Gastrocnemius medialis (tissue), 4 donors: ENCODE data around the gene EPYC.

Experiments used
- POLR2A ChIP-seq, 2 donors: fragments of 450-650 bp; IDR thresholded peaks; one replicate each; pipeline ENCODE4 v1.6.1; 2017; ENCODE audit warnings: antibody characterized with exemption in 2 of 2, mild to moderate bottlenecking in 2 of 2, moderate library complexity in 2 of 2
- TF ChIP-seq, protein P1 (sequence below), 5 experiments: fragments of 450-650 bp in 3 of 5; fragments of 200-600 bp in 2 of 5; sonication (generic) in 2 of 5; IDR thresholded peaks in 4 of 5; conservative IDR thresholded peaks in 1 of 5; 1 replicate in 4 of 5; 2 replicates in 1 of 5; pipeline ENCODE4 v1.5.1; 2016 to 2019; ENCODE audit warnings: antibody characterized with exemption in 5 of 5, mild to moderate bottlenecking in 3 of 5, moderate library complexity in 3 of 5

GRCh38 chr12:90979019-90979418 is 25.8 kb downstream of the EPYC start:
- TF ChIP-seq, protein P1, sequence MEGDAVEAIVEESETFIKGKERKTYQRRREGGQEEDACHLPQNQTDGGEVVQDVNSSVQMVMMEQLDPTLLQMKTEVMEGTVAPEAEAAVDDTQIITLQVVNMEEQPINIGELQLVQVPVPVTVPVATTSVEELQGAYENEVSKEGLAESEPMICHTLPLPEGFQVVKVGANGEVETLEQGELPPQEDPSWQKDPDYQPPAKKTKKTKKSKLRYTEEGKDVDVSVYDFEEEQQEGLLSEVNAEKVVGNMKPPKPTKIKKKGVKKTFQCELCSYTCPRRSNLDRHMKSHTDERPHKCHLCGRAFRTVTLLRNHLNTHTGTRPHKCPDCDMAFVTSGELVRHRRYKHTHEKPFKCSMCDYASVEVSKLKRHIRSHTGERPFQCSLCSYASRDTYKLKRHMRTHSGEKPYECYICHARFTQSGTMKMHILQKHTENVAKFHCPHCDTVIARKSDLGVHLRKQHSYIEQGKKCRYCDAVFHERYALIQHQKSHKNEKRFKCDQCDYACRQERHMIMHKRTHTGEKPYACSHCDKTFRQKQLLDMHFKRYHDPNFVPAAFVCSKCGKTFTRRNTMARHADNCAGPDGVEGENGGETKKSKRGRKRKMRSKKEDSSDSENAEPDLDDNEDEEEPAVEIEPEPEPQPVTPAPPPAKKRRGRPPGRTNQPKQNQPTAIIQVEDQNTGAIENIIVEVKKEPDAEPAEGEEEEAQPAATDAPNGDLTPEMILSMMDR (IDR thresholded peaks at IDR 0.05 in 4 of 5, conservative IDR thresholded peaks at IDR 0.05 in 1 of 5), result no peak
- no peak for TF ChIP-seq POLR2A (IDR thresholded peaks at IDR 0.05)
